Brain microvascular endothelial cell (primary cell): ENCODE data around the gene MARK2.

Source experiments
- DNase-seq: peaks from one replicate; pipeline ENCODE4 v3.0.0-alpha.2; 2020
- H3K27ac ChIP-seq: fragments of 250-450 bp; sonication (Bioruptor Pico); 2 replicates; pipeline ENCODE4 v1.5.1; 2020; ENCODE audit warnings: mild to moderate bottlenecking, moderate library complexity
- H3K27me3 ChIP-seq: fragments of 250-450 bp; sonication (Bioruptor Pico); replicated peaks from 2 replicates; pipeline ENCODE4 v1.5.1; 2020; ENCODE audit warnings: mild to moderate bottlenecking
- H3K36me3 ChIP-seq: fragments of 250-450 bp; sonication (Bioruptor Pico); replicated peaks from 2 replicates; pipeline ENCODE4 v1.5.1; 2020; ENCODE audit warnings: mild to moderate bottlenecking
- H3K4me3 ChIP-seq: 2 replicates; pipeline ENCODE4 v1.5.1; 2011; ENCODE audit warnings: low read depth, mild to moderate bottlenecking, control low read depth, low read length, moderate library complexity
- in situ Hi-C: cut with HindIII; loops from 2 replicates; pipeline ENCODE4 v1.10.0; 2017; ENCODE audit warnings: low sequenced_read_pairs, low pct_ligation_motif_present
- TF ChIP-seq, protein P1 (sequence below): IDR thresholded peaks from 2 replicates; pipeline ENCODE4 v1.5.1; 2011; ENCODE audit warnings: low read depth, mild to moderate bottlenecking, moderate library complexity, low read length, control low read depth, inconsistent platforms; ENCODE audit errors: missing control alignments

Gene MARK2

DNA sequence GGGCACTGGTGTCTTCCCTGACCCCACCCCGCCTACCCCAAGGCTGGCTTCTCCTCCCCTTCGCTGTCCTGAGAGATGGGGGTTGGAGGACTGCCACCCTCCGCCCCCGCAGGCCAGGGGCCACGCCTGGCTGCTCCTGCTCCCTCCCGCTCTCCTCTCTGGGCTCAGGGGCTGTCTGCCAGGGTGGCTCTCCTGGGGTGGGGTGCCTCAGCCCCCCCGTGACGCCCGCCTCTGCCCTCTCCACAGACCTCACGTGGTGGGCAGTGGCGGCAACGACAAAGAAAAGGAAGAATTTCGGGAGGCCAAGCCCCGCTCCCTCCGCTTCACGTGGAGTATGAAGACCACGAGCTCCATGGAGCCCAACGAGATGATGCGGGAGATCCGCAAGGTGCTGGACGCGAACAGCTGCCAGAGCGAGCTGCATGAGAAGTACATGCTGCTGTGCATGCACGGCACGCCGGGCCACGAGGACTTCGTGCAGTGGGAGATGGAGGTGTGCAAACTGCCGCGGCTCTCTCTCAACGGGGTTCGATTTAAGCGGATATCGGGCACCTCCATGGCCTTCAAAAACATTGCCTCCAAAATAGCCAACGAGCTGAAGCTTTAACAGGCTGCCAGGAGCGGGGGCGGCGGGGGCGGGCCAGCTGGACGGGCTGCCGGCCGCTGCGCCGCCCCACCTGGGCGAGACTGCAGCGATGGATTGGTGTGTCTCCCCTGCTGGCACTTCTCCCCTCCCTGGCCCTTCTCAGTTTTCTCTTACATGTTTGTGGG, 69.9 kb downstream of the MARK2 start:
- TF ChIP-seq, protein P1, sequence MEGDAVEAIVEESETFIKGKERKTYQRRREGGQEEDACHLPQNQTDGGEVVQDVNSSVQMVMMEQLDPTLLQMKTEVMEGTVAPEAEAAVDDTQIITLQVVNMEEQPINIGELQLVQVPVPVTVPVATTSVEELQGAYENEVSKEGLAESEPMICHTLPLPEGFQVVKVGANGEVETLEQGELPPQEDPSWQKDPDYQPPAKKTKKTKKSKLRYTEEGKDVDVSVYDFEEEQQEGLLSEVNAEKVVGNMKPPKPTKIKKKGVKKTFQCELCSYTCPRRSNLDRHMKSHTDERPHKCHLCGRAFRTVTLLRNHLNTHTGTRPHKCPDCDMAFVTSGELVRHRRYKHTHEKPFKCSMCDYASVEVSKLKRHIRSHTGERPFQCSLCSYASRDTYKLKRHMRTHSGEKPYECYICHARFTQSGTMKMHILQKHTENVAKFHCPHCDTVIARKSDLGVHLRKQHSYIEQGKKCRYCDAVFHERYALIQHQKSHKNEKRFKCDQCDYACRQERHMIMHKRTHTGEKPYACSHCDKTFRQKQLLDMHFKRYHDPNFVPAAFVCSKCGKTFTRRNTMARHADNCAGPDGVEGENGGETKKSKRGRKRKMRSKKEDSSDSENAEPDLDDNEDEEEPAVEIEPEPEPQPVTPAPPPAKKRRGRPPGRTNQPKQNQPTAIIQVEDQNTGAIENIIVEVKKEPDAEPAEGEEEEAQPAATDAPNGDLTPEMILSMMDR: no peak
- Histone ChIP-seq H3K36me3 (peaks cover 45% of the 10 kb centered on the region), H3K27me3 (no peaks in the 10 kb centered on the region), H3K4me3 (no peak overlapping the region), H3K27ac (no peak overlapping the region)
- no peak for DNase-seq
- in situ Hi-C loops: no loop called here

- H3K27me3 ChIP-seq: no peaks in the 10 kb centered on the region
- peaks cover 36% of the 10 kb centered on the region for H3K36me3 ChIP-seq
- in situ Hi-C loops: no loop called here
Measured at GRCh38 chr11:63909591-63910506, 70.9 kb downstream of the MARK2 start.

GRCh38 chr11:63910675-63911074, 71.8 kb downstream of the MARK2 start:
- H3K36me3 ChIP-seq: peaks cover 29% of the 10 kb centered on the region
- in situ Hi-C loops: no loop called here
- H3K27me3 ChIP-seq: no peaks in the 10 kb centered on the region
- no peak overlapping the region for H3K27ac ChIP-seq
- TF ChIP-seq, protein P1: no peak
- DNase-seq: no peak
- H3K4me3 ChIP-seq: no peak overlapping the region

More at GRCh38 chr11:63909591-63910506, 70.9 kb downstream of the MARK2 start:
- no peak for DNase-seq
- no peak overlapping the region for H3K27ac ChIP-seq
- H3K4me3 ChIP-seq: no peak overlapping the region
- TF ChIP-seq, protein P1: no peak

DNA sequence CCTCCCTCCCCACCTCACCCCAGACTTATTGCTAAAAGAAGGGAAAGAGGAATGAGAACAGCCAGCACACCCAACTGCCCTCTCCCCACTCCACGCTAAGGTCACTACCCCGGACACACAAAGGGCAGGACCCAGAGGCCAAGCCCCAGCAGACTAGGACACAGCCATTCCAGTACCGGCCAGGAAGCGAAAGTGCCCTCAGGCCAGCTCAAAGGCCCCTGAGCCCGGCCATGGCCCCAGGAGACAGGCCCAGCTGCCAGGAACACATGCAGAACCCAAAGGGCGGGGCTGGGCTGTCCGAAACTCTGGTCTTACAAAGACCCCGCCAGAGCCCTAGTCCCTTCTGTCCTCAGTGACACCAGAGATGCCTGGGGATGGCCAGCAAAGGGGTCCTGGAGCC, 72.5 kb downstream of the MARK2 start:
- in situ Hi-C loops: no loop called here
- TF ChIP-seq, protein P1: no peak
- Histone ChIP-seq H3K4me3 (no peak overlapping the region), H3K27me3 (no peaks in the 10 kb centered on the region), H3K36me3 (peaks cover 24% of the 10 kb centered on the region), H3K27ac (no peak overlapping the region)
- no peak for DNase-seq

DNA sequence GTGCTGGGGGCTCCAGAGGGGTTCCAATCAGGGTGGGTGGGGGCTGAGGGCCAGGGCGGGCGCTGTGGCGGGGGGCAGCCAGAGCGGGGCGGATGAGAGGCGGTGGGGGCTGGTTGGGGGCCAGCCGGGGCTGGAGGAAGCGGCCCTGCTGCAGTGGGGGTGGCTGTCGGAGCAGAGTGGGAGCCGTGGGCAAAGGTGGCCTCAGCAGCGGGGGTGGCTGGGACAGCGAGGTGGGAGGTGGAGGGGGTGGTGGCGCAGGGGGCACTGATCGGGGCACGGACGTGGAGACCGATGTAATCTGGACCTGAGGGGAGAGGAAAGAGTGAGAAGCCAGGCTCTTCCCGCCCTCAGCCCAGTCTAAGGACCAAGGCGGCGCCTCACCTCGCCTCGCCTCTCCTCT, 73.0 kb downstream of the MARK2 start:
- TF ChIP-seq, protein P1: no peak
- Histone ChIP-seq H3K36me3 (peaks cover 24% of the 10 kb centered on the region), H3K4me3 (no peak overlapping the region), H3K27ac (no peak overlapping the region), H3K27me3 (no peaks in the 10 kb centered on the region)
- in situ Hi-C loops: no loop called here
- no peak for DNase-seq
